ENCODE data around the gene ATP11A.
A peak's percentile ranks its signal among the peaks of the same experiment; 100 is the strongest.

The ATP11A gene

GRCh38 chr13:112857914-112858490 is 168.2 kb downstream of the ATP11A start:
- Histone ChIP-seq H2BK5ac (ENCODE audit: low read depth, low read length, poor library complexity, severe bottlenecking) (no peak overlapping the region), H2BK120ac (ENCODE audit: low read depth, low read length) (no peak overlapping the region), H3K27ac (ENCODE audit: low read length, poor library complexity, severe bottlenecking) (no peak overlapping the region), H2AK5ac (ENCODE audit: low read length, severe bottlenecking) (no peak overlapping the region), H4K91ac (ENCODE audit: low read length) (peak overlapping the region; percentile 1), H2BK15ac (ENCODE audit: low read depth, poor library complexity, severe bottlenecking) (no peak overlapping the region), H3K4me2 (ENCODE audit: low read length, poor library complexity, severe bottlenecking) (no peak overlapping the region), H3K27me3 (ENCODE audit: control insufficient read depth in 1 of 2, insufficient read depth in 1 of 2, low read length in 2 of 2) (no peaks in the 10 kb centered on the region), H3K23ac (ENCODE audit: low read length in 2 of 2) (no peak overlapping the region), H3K18ac (ENCODE audit: low read depth in 1 of 2, low read length in 2 of 2) (no peak overlapping the region), H4K8ac (ENCODE audit: low read length) (no peak overlapping the region), H3K9me3 (ENCODE audit: control insufficient read depth, low read length) (no peaks in the 10 kb centered on the region), H3K4me1 (ENCODE audit: control insufficient read depth, insufficient read depth, low read depth, low read length) (peaks cover 11% of the 10 kb centered on the region), H3K14ac (ENCODE audit: low read length in 2 of 2) (no peak overlapping the region), H3K9ac (ENCODE audit: low read length) (no peak overlapping the region), H3K4ac (ENCODE audit: low read depth in 1 of 2, low read length in 2 of 2) (no peak overlapping the region), H2BK12ac (ENCODE audit: low read length in 2 of 2) (no peak overlapping the region), H3K36me3 (ENCODE audit: control insufficient read depth in 1 of 2, insufficient read depth in 2 of 2, low read depth in 1 of 2, low read length in 2 of 2) (peaks cover 50 to 71% of the 10 kb centered on the region in 2 experiments), H2AFZ (ENCODE audit: low read depth, low read length) (no peak overlapping the region), H3K4me3 (ENCODE audit: insufficient read depth in 1 of 2, low read depth in 1 of 2, low read length in 2 of 2) (no peak overlapping the region), H3K79me1 (replicated peaks; ENCODE audit: low read length, poor library complexity, severe bottlenecking) (no peaks in the 10 kb centered on the region)
- DNase-seq, result no peak
- 95% methylated on average over 20 of the region's 20 CpGs for WGBS

- Histone ChIP-seq H3K18ac (ENCODE audit: low read depth in 1 of 2, low read length in 2 of 2) (no peak overlapping the region), H2BK12ac (ENCODE audit: low read length in 2 of 2) (no peak overlapping the region), H3K4me2 (ENCODE audit: low read length, poor library complexity, severe bottlenecking) (no peak overlapping the region), H3K4ac (ENCODE audit: low read depth in 1 of 2, low read length in 2 of 2) (no peak overlapping the region), H3K4me3 (ENCODE audit: insufficient read depth in 1 of 2, low read depth in 1 of 2, low read length in 2 of 2) (no peak overlapping the region), H4K8ac (ENCODE audit: low read length) (no peak overlapping the region), H3K9me3 (ENCODE audit: control insufficient read depth, low read length) (no peaks in the 10 kb centered on the region), H2AK5ac (ENCODE audit: low read length, severe bottlenecking) (peak overlapping the region; percentile 2), H3K79me1 (replicated peaks; ENCODE audit: low read length, poor library complexity, severe bottlenecking) (no peaks in the 10 kb centered on the region), H3K14ac (ENCODE audit: low read length in 2 of 2) (no peak overlapping the region), H3K27ac (ENCODE audit: low read length, poor library complexity, severe bottlenecking) (no peak overlapping the region), H2BK15ac (ENCODE audit: low read depth, poor library complexity, severe bottlenecking) (no peak overlapping the region), H3K27me3 (ENCODE audit: control insufficient read depth in 1 of 2, insufficient read depth in 1 of 2, low read length in 2 of 2) (no peaks in the 10 kb centered on the region), H4K91ac (ENCODE audit: low read length) (no peak overlapping the region), H2AFZ (ENCODE audit: low read depth, low read length) (no peak overlapping the region), H3K9ac (ENCODE audit: low read length) (no peak overlapping the region), H3K36me3 (ENCODE audit: control insufficient read depth in 1 of 2, insufficient read depth in 2 of 2, low read depth in 1 of 2, low read length in 2 of 2) (peaks cover 47 to 61% of the 10 kb centered on the region in 2 experiments), H3K4me1 (ENCODE audit: control insufficient read depth, insufficient read depth, low read depth, low read length) (peaks cover 11% of the 10 kb centered on the region), H2BK120ac (ENCODE audit: low read depth, low read length) (no peak overlapping the region), H3K23ac (ENCODE audit: low read length in 2 of 2) (no peak overlapping the region), H2BK5ac (ENCODE audit: low read depth, low read length, poor library complexity, severe bottlenecking) (no peak overlapping the region)
- 94% methylated on average over 21 of the region's 22 CpGs for WGBS
- DNase-seq, result no peak
Observed at GRCh38 chr13:112859128-112859816, 169.4 kb downstream of the ATP11A start.

DNA sequence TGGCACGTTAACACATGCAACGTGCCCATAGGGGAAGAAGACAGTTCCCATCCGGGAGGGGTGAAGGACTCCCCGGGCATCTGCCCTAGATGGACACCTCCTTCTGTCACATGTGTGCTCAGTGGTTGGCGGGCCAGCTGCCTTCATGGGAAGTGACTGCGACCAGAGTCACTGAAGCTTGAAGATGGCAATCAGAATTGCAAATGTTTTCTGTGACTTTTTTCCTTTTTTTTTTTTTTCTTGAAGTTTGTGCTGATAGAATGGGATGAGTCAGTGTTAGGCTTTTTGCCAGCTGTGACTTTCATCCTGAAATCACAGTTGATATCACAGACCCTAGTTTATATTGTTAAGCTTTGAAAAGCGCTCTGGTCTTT is 170.0 kb downstream of the ATP11A start:
- Histone ChIP-seq H2BK120ac (ENCODE audit: low read depth, low read length) (no peak overlapping the region), H3K4ac (ENCODE audit: low read depth in 1 of 2, low read length in 2 of 2) (no peak overlapping the region), H3K27me3 (ENCODE audit: control insufficient read depth in 1 of 2, insufficient read depth in 1 of 2, low read length in 2 of 2) (no peaks in the 10 kb centered on the region), H2BK15ac (ENCODE audit: low read depth, poor library complexity, severe bottlenecking) (no peak overlapping the region), H3K36me3 (ENCODE audit: control insufficient read depth in 1 of 2, insufficient read depth in 2 of 2, low read depth in 1 of 2, low read length in 2 of 2) (peaks cover 46 to 55% of the 10 kb centered on the region in 2 experiments), H3K4me1 (ENCODE audit: control insufficient read depth, insufficient read depth, low read depth, low read length) (peaks cover 11% of the 10 kb centered on the region), H2BK5ac (ENCODE audit: low read depth, low read length, poor library complexity, severe bottlenecking) (no peak overlapping the region), H3K79me1 (replicated peaks; ENCODE audit: low read length, poor library complexity, severe bottlenecking) (no peaks in the 10 kb centered on the region), H3K9ac (ENCODE audit: low read length) (no peak overlapping the region), H3K23ac (ENCODE audit: low read length in 2 of 2) (no peak overlapping the region), H2AK5ac (ENCODE audit: low read length, severe bottlenecking) (peak overlapping the region; percentile 2), H3K9me3 (ENCODE audit: control insufficient read depth, low read length) (no peaks in the 10 kb centered on the region), H4K91ac (ENCODE audit: low read length) (no peak overlapping the region), H3K14ac (ENCODE audit: low read length in 2 of 2) (no peak overlapping the region), H3K18ac (ENCODE audit: low read depth in 1 of 2, low read length in 2 of 2) (no peak overlapping the region), H4K8ac (ENCODE audit: low read length) (no peak overlapping the region), H2AFZ (ENCODE audit: low read depth, low read length) (no peak overlapping the region), H3K27ac (ENCODE audit: low read length, poor library complexity, severe bottlenecking) (no peak overlapping the region), H3K4me2 (ENCODE audit: low read length, poor library complexity, severe bottlenecking) (no peak overlapping the region), H3K4me3 (ENCODE audit: insufficient read depth in 1 of 2, low read depth in 1 of 2, low read length in 2 of 2) (no peak overlapping the region), H2BK12ac (ENCODE audit: low read length in 2 of 2) (no peak overlapping the region)
- 89% methylated on average over 7 of the region's 7 CpGs for WGBS
- peak; percentile 29 for DNase-seq

DNA sequence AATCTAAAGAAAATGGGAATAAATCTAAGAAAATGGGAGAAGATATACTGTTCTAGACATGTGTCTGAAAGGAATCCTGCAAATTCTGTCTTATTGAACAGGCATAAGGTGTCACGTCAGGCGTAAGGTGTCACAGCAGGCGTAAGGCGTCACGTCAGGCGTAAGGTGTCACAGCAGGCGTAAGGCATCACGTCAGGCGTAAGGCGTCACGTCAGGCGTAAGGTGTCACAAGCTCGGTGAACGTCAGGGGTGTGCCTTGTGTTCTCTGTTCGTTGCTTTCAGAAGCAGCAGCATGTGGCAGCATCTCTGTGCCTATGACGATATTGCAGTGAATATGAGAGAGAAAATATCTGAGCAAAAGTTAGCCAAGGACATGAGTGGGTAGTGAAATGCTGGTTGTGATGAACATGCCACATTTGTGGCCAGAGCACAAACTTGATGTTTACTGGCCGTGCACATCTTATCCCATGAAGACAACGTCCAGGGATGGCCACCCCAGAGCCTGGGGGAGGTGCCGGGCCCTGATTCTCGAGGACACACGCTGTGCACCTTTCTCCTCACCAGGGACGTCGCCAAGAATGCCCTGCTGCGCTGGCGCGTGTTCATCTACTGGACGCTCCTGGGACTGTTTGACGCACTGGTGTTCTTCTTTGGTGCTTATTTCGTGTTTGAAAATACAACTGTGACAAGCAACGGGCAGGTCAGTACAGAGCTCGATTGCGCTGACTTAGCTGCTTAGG is 172.2 kb downstream of the ATP11A start:
- H2BK12ac ChIP-seq (ENCODE audit: low read length in 2 of 2), result no peak overlapping the region
- DNase-seq, result no peak
- no peak overlapping the region for H2BK120ac ChIP-seq (ENCODE audit: low read depth, low read length)
- H4K8ac ChIP-seq (ENCODE audit: low read length), result no peak overlapping the region
- peaks cover under 1% of the 10 kb centered on the region for H3K79me1 ChIP-seq (replicated peaks; ENCODE audit: low read length, poor library complexity, severe bottlenecking)
- peaks cover 11% of the 10 kb centered on the region for H3K4me1 ChIP-seq (ENCODE audit: control insufficient read depth, insufficient read depth, low read depth, low read length)
- no peak overlapping the region for H2BK15ac ChIP-seq (ENCODE audit: low read depth, poor library complexity, severe bottlenecking)
- H3K4ac ChIP-seq (ENCODE audit: low read depth in 1 of 2, low read length in 2 of 2), result no peak overlapping the region
- H2BK5ac ChIP-seq (ENCODE audit: low read depth, low read length, poor library complexity, severe bottlenecking), result no peak overlapping the region
- H2AK5ac ChIP-seq (ENCODE audit: low read length, severe bottlenecking), result no peak overlapping the region
- H3K4me3 ChIP-seq (ENCODE audit: insufficient read depth in 1 of 2, low read depth in 1 of 2, low read length in 2 of 2), result no peak overlapping the region
- WGBS, result 93% methylated on average over 32 of the region's 32 CpGs
- no peak overlapping the region for H3K27ac ChIP-seq (ENCODE audit: low read length, poor library complexity, severe bottlenecking)
- peak overlapping the region; percentile 57 for H4K91ac ChIP-seq (ENCODE audit: low read length)
- no peak overlapping the region for H3K18ac ChIP-seq (ENCODE audit: low read depth in 1 of 2, low read length in 2 of 2)
- no peak overlapping the region for H3K14ac ChIP-seq (ENCODE audit: low read length in 2 of 2)
- H3K27me3 ChIP-seq (ENCODE audit: control insufficient read depth in 1 of 2, insufficient read depth in 1 of 2, low read length in 2 of 2), result no peaks in the 10 kb centered on the region
- no peaks in the 10 kb centered on the region for H3K9me3 ChIP-seq (ENCODE audit: control insufficient read depth, low read length)
- no peak overlapping the region for H3K4me2 ChIP-seq (ENCODE audit: low read length, poor library complexity, severe bottlenecking)
- H3K9ac ChIP-seq (ENCODE audit: low read length), result no peak overlapping the region
- H3K23ac ChIP-seq (ENCODE audit: low read length in 2 of 2), result no peak overlapping the region
- H3K36me3 ChIP-seq (ENCODE audit: control insufficient read depth in 1 of 2, insufficient read depth in 2 of 2, low read depth in 1 of 2, low read length in 2 of 2), result peaks cover 38 to 48% of the 10 kb centered on the region in 2 experiments
- H2AFZ ChIP-seq (ENCODE audit: low read depth, low read length), result no peak overlapping the region

All from mesenchymal stem cell (in vitro differentiated cells and primary cell).